Right lobe of liver (tissue), 4 donors: ENCODE results near the gene FLII.

ENCODE experiments used
- POLR2A ChIP-seq: fragments of 450-650 bp; IDR thresholded peaks from one replicate; pipeline ENCODE4 v1.6.1; 2017; ENCODE audit warnings: antibody characterized with exemption, mild to moderate bottlenecking
- TF ChIP-seq, protein P1 (sequence below), 4 donors: fragments of 200-600 bp in 3 of 4; fragments of 450-650 bp in 1 of 4; IDR thresholded peaks; one replicate each; pipeline versions ENCODE4 v1.5.1 to v1.8.0; 2016 to 2022; ENCODE audit warnings: antibody characterized with exemption in 4 of 4, mild to moderate bottlenecking in 2 of 4
- donor health status: DM: no; HTN: no; CAD: no.
- donor health status: DM: no; HTN: no; CAD: no.
- donor health status: DM: no; HTN: yes; CAD: no.

DNA sequence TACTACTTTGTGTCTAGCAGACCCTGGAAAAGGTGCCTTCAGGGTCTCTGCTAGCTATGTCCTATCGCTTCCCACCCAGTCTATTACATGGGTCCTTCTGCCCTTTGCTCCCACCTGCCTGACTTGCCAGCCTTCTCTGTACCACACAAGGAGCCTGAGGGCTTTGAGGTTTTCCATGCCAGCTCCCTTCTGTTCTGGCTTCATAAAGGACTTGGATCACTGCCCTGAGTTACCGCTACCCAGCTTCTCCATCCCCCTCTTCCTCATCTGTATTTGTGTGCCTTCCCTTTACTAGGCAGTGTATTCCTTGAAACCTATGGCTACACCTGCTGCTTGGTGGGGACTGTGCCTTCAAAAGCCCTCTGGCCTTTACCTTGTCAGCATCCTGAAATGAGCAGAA lies 52.7 kb downstream of the FLII start:
- TF ChIP-seq, protein P1, sequence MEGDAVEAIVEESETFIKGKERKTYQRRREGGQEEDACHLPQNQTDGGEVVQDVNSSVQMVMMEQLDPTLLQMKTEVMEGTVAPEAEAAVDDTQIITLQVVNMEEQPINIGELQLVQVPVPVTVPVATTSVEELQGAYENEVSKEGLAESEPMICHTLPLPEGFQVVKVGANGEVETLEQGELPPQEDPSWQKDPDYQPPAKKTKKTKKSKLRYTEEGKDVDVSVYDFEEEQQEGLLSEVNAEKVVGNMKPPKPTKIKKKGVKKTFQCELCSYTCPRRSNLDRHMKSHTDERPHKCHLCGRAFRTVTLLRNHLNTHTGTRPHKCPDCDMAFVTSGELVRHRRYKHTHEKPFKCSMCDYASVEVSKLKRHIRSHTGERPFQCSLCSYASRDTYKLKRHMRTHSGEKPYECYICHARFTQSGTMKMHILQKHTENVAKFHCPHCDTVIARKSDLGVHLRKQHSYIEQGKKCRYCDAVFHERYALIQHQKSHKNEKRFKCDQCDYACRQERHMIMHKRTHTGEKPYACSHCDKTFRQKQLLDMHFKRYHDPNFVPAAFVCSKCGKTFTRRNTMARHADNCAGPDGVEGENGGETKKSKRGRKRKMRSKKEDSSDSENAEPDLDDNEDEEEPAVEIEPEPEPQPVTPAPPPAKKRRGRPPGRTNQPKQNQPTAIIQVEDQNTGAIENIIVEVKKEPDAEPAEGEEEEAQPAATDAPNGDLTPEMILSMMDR (IDR thresholded peaks at IDR 0.05), result no peak
- TF ChIP-seq POLR2A, result no peak
